Trophoblast cell (in vitro differentiated cells and primary cell): ENCODE measurements around the gene ARSA.
"Not testable (repeated sequence)": the region's sequence is repeated elsewhere in the genome, so short reads cannot be mapped to it uniquely, and the experiment has no call there.

Experiments
- DNase-seq, 2 donors: peaks; one replicate each; pipeline ENCODE4 v3.0.0-alpha.2; 2016
- H2AFZ ChIP-seq: 2 replicates; pipeline ENCODE4 v1.6.1; 2013; ENCODE audit warnings: low read length, moderate library complexity, mild to moderate bottlenecking; ENCODE audit not compliant: insufficient read depth, poor library complexity
- H2AK5ac ChIP-seq: 2 replicates; pipeline ENCODE4 v1.6.1; 2013; ENCODE audit warnings: mild to moderate bottlenecking, low read length
- H2BK120ac ChIP-seq: 2 replicates; pipeline ENCODE4 v1.6.1; 2013; ENCODE audit warnings: low read length, mild to moderate bottlenecking, moderate library complexity; ENCODE audit not compliant: insufficient read depth, poor library complexity
- H2BK12ac ChIP-seq: 2 replicates; pipeline ENCODE4 v1.6.1; 2013; ENCODE audit warnings: mild to moderate bottlenecking, low read length, moderate library complexity
- H2BK5ac ChIP-seq: 2 replicates; pipeline ENCODE4 v1.6.1; 2013; ENCODE audit warnings: low read length, low read depth, moderate library complexity, mild to moderate bottlenecking; ENCODE audit not compliant: poor library complexity
- H3K14ac ChIP-seq: 2 replicates; pipeline ENCODE4 v1.6.1; 2013; ENCODE audit warnings: mild to moderate bottlenecking, low read length
- H3K18ac ChIP-seq: 2 replicates; pipeline ENCODE4 v1.6.1; 2013; ENCODE audit warnings: mild to moderate bottlenecking, low read length
- H3K23ac ChIP-seq: 2 replicates; pipeline ENCODE4 v1.6.1; 2013; ENCODE audit warnings: low read length
- H3K27ac ChIP-seq: 2 replicates; pipeline ENCODE4 v1.5.1; 2013; ENCODE audit warnings: low read depth, mild to moderate bottlenecking, inconsistent platforms, low read length, moderate library complexity
- H3K27me3 ChIP-seq: 2 replicates; pipeline ENCODE4 v1.6.1; 2013; ENCODE audit warnings: inconsistent platforms, mild to moderate bottlenecking, low read length, moderate library complexity; ENCODE audit not compliant: insufficient read depth
- H3K36me3 ChIP-seq, 2 experiments: 1 replicate in 1 of 2; 2 replicates in 1 of 2; pipeline ENCODE4 v1.6.1; 2013; ENCODE audit warnings: low read length in 2 of 2, mild to moderate bottlenecking in 2 of 2, moderate library complexity in 1 of 2; ENCODE audit not compliant: insufficient read depth in 2 of 2, control insufficient read depth in 1 of 2
- H3K4ac ChIP-seq: 2 replicates; pipeline ENCODE4 v1.6.1; 2013; ENCODE audit warnings: low read depth, mild to moderate bottlenecking, low read length, moderate library complexity
- H3K4me1 ChIP-seq, 2 experiments: 1 replicate in 1 of 2; 2 replicates in 1 of 2; pipeline ENCODE4 v1.6.1; 2013; ENCODE audit warnings: low read length in 2 of 2, mild to moderate bottlenecking in 2 of 2, moderate library complexity in 1 of 2; ENCODE audit not compliant: insufficient read depth in 2 of 2, control insufficient read depth in 1 of 2
- H3K4me2 ChIP-seq: 2 replicates; pipeline ENCODE4 v1.6.1; 2013; ENCODE audit warnings: inconsistent platforms, mild to moderate bottlenecking, low read length, moderate library complexity
- H3K4me3 ChIP-seq: 2 replicates; pipeline ENCODE4 v1.5.1; 2013; ENCODE audit warnings: mild to moderate bottlenecking, low read depth, low read length, inconsistent platforms
- H3K79me1 ChIP-seq: one replicate; pipeline ENCODE4 v1.6.1; 2013; ENCODE audit warnings: low read length
- H3K79me2 ChIP-seq: 2 replicates; pipeline ENCODE4 v1.6.1; 2013; ENCODE audit warnings: low read length, mild to moderate bottlenecking; ENCODE audit not compliant: control insufficient read depth, insufficient read depth, poor library complexity
- H3K9ac ChIP-seq: 2 replicates; pipeline ENCODE4 v1.6.1; 2013; ENCODE audit warnings: mild to moderate bottlenecking, low read length
- H3K9me3 ChIP-seq: 2 replicates; pipeline ENCODE4 v1.6.1; 2013; ENCODE audit warnings: low read depth, mild to moderate bottlenecking, control low read depth, inconsistent platforms, low read length; ENCODE audit not compliant: insufficient read depth
- H4K12ac ChIP-seq: 2 replicates; pipeline ENCODE4 v1.6.1; 2013; ENCODE audit warnings: low read depth, mild to moderate bottlenecking, low read length, moderate library complexity
- H4K8ac ChIP-seq: 2 replicates; pipeline ENCODE4 v1.6.1; 2013; ENCODE audit warnings: low read depth, mild to moderate bottlenecking, low read length, moderate library complexity
- H4K91ac ChIP-seq: one replicate; pipeline ENCODE4 v1.6.1; 2013; ENCODE audit warnings: low read depth, mild to moderate bottlenecking, low read length, moderate library complexity
- WGBS: extraction: QIAGEN DNeasy Blood & Tissue Kit; methylation state at CpG from one replicate; pipeline ENCODE4 v1.1.7; 2013; ENCODE audit warnings: missing lambda C conversion rate; ENCODE audit not compliant: insufficient read length, insufficient coverage; ENCODE audit errors: extremely low coverage; 5-methylcytosine and 5-hydroxymethylcytosine counted together

ARSA gene

GRCh38 chr22:50657925-50658324 is 30.0 kb upstream of the ARSA start:
- no peak overlapping the region for H3K14ac ChIP-seq
- DNase-seq, result no peak

GRCh38 chr22:50656122-50657070 is 28.4 kb upstream of the ARSA start:
- H3K4me2 ChIP-seq, result no peak overlapping the region
- H3K4ac ChIP-seq, result peak overlapping the region; percentile 6
- peak; percentile 26 to 39 for DNase-seq
- H4K91ac ChIP-seq, result peak overlapping the region; percentile 26
- H2BK5ac ChIP-seq, result no peak overlapping the region
- no peaks in the 10 kb centered on the region for H3K27me3 ChIP-seq
- H2BK12ac ChIP-seq, result no peak overlapping the region
- no peak overlapping the region for H2AK5ac ChIP-seq
- H3K27ac ChIP-seq, result no peak overlapping the region
- peak overlapping the region; percentile 28 for H3K14ac ChIP-seq
- no peak overlapping the region for H3K18ac ChIP-seq
- peaks cover 11 to 12% of the 10 kb centered on the region in 2 experiments for H3K4me1 ChIP-seq
- peaks cover 5% of the 10 kb centered on the region for H3K9me3 ChIP-seq
- H3K4me3 ChIP-seq, result no peak overlapping the region
- H4K8ac ChIP-seq, result peak overlapping the region; percentile 17
- H3K9ac ChIP-seq, result no peak overlapping the region
- H3K79me2 ChIP-seq, result no peaks in the 10 kb centered on the region
- H3K79me1 ChIP-seq, result no peaks in the 10 kb centered on the region
- H4K12ac ChIP-seq, result no peak overlapping the region
- no peaks in the 10 kb centered on the region for H3K36me3 ChIP-seq
- WGBS, result no CpG with 5 or more reads among the region's 23 CpGs
- H2AFZ ChIP-seq, result no peak overlapping the region
- H2BK120ac ChIP-seq, result peak overlapping the region; percentile 36
- H3K23ac ChIP-seq, result no peak overlapping the region

More at GRCh38 chr22:50657925-50658324, 30.0 kb upstream of the ARSA start:
- no peak overlapping the region for H3K4me3 ChIP-seq
- H3K79me1 ChIP-seq, result no peaks in the 10 kb centered on the region
- WGBS, result no CpG with 5 or more reads among the region's 4 CpGs
- H2AFZ ChIP-seq, result no peak overlapping the region
- H3K9me3 ChIP-seq, result peaks cover 5% of the 10 kb centered on the region
- H3K4ac ChIP-seq, result no peak overlapping the region
- no peak overlapping the region for H3K4me2 ChIP-seq
- H3K27me3 ChIP-seq, result no peaks in the 10 kb centered on the region
- H3K4me1 ChIP-seq, result peaks cover 11 to 12% of the 10 kb centered on the region in 2 experiments
- no peak overlapping the region for H3K23ac ChIP-seq
- no peak overlapping the region for H2BK120ac ChIP-seq
- H2BK5ac ChIP-seq, result no peak overlapping the region
- H3K18ac ChIP-seq, result no peak overlapping the region
- no peak overlapping the region for H3K9ac ChIP-seq
- H3K27ac ChIP-seq, result no peak overlapping the region
- no peak overlapping the region for H4K12ac ChIP-seq
- no peak overlapping the region for H2BK12ac ChIP-seq
- no peak overlapping the region for H4K91ac ChIP-seq
- no peak overlapping the region for H4K8ac ChIP-seq
- no peaks in the 10 kb centered on the region for H3K36me3 ChIP-seq
- no peaks in the 10 kb centered on the region for H3K79me2 ChIP-seq
- no peak overlapping the region for H2AK5ac ChIP-seq

- H3K23ac ChIP-seq, H3K79me1 ChIP-seq, H3K27me3 ChIP-seq, H2AK5ac ChIP-seq, H2AFZ ChIP-seq, H3K27ac ChIP-seq, H3K4me3 ChIP-seq, H3K18ac ChIP-seq, H4K12ac ChIP-seq, H3K14ac ChIP-seq, H3K9ac ChIP-seq, H3K9me3 ChIP-seq, H4K8ac ChIP-seq, H2BK120ac ChIP-seq, H4K91ac ChIP-seq, H3K79me2 ChIP-seq, H2BK12ac ChIP-seq, H3K4ac ChIP-seq, DNase-seq, H3K36me3 ChIP-seq, H3K4me2 ChIP-seq, H2BK5ac ChIP-seq: not testable (repeated sequence)
- peaks cover 11 to 12% of the 10 kb centered on the region in 2 experiments for H3K4me1 ChIP-seq
- no CpG with 5 or more reads among the region's 6 CpGs for WGBS
Observed at GRCh38 chr22:50654664-50655063, 26.7 kb upstream of the ARSA start.

- H3K14ac ChIP-seq, result no peak overlapping the region
- H3K9me3 ChIP-seq, result peaks cover 5% of the 10 kb centered on the region
- H4K12ac ChIP-seq, result no peak overlapping the region
- H3K23ac ChIP-seq, result no peak overlapping the region
- H3K79me1 ChIP-seq, result no peaks in the 10 kb centered on the region
- DNase-seq, result no peak
- H3K27ac ChIP-seq, result no peak overlapping the region
- H3K4me1 ChIP-seq, result peaks cover 11 to 12% of the 10 kb centered on the region in 2 experiments
- H2BK5ac ChIP-seq, result no peak overlapping the region
- H2BK12ac ChIP-seq, result no peak overlapping the region
- H3K79me2 ChIP-seq, result no peaks in the 10 kb centered on the region
- H3K4me2 ChIP-seq, result no peak overlapping the region
- H3K4me3 ChIP-seq, result no peak overlapping the region
- H2BK120ac ChIP-seq, result no peak overlapping the region
- H4K8ac ChIP-seq, result no peak overlapping the region
- no peak overlapping the region for H3K4ac ChIP-seq
- H3K18ac ChIP-seq, result no peak overlapping the region
- H2AFZ ChIP-seq, result no peak overlapping the region
- H3K9ac ChIP-seq, result no peak overlapping the region
- no peak overlapping the region for H2AK5ac ChIP-seq
- no peaks in the 10 kb centered on the region for H3K27me3 ChIP-seq
- no peak overlapping the region for H4K91ac ChIP-seq
- H3K36me3 ChIP-seq, result no peaks in the 10 kb centered on the region
- no CpG with 5 or more reads among the region's 10 CpGs for WGBS
Observed at GRCh38 chr22:50653256-50653655, 25.3 kb upstream of the ARSA start.
